HG03045 (cell line): ENCODE measurements around the gene PYGB.

ENCODE experiments used
- ATAC-seq: cut with Tn5 transposase; IDR thresholded peaks from one replicate; pipeline ENCODE4 v1.9.1; 2021; ENCODE audit warnings: mild to moderate bottlenecking, moderate library complexity; ENCODE audit not compliant: unreplicated experiment

PYGB gene

DNA sequence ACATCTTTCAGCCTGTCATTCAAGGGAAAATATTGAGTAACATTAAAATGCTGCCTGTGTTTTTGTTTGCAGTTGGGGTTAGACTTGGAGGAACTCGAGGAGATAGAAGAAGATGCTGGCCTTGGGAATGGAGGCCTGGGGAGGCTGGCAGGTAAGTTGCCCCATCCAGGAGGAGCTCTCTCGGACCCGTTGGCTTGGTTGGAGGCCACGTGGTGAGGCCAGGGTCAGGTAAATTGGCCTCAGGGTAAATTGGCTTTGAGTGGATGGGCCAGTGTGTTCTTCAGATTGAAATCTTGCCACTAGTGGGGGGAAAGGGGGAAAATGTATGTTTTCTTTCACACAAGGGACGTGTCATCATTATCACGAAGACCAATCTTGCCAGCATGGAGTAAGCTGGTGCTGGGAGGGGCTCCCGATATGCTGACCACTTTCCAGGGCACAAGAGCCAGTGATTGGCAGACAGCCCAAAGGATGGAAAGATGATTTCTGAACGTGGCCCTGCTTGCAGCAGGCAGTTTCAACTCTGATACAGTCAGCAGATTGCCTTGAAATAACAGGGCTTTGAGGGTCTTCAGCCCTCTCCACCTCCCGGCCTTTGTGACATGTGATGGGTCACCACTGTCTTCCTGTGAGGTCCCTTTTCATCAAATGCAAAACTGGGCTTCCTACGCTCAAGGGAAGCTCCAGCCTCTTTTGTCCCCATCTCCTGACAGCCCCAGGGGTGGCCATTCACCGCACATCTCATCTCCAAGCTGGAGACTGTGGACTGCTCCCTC lies 21.4 kb downstream of the PYGB start:
- no peak for ATAC-seq

DNA sequence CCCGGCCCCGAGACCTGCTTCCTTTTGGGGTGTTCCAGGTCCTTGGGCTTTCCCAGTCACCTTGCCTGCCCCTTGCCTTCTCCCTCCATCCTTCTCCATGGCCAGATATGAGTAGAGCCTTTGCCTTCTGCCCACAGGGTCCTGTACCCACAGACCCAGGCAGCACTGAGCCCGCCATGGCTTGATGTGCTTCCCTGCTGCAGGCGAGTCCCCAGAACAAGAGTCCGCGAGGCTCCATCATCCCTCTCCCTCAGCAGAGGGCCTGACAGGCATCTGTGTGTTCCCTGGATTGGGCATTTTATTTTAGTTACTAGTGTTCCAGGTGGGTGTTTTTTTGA lies 21.9 kb downstream of the PYGB start:
- no peak for ATAC-seq

DNA sequence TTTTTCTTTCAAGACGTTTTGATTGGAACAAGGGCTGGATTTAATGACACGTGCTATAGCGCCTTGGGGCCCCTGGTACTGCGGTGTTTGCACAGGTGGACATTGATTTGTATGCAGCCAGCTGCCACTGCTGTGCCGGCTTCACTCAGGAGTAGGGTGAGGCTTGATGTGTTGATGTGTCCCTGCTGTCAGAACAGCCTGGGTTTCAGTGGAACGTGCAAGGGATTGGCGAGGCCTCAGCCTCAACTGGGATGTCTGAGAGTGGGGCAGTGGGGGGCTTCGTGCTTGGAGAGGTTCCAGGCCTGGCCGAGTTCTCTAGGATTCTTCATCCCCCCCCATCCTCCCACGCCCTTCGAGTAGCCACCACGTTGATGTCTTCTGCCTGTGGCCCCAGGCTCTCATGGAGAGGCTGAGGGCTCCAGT lies 23.0 kb downstream of the PYGB start:
- no peak for ATAC-seq

DNA sequence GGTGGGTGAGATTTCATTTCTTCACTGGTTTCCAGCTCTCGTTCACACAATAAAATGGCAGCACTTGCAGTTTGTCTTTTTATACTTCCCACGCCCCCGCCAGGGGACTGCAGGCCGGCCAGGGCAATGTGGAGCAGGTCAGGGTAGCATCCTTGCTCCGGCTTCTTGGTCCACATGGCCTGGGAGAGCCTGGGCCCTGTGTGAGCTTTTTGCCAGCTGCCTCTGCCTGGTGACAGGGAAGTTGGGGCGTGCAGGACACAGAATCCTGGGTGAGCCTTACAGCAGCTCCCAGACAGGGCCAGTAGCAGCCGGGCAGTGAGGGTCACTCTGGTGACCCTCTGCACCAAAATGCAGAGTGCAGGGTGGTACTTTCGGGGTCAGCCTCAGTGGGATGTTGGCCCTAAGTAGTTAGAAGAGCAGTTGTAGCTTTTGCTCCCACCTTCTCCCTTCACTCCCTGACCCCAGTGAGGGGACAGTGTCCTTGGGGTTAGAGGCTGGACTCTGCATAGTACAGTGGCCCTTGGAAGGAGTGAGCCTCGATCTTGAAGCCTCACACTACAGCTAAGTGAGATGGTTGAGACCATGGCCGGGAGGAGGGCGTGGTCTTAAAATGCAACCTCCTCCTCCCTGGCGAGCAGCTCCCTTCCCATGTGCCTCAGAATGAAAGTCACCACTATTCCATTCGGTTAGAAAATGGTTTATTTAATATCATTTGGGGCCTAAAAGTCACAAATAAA lies 23.8 kb downstream of the PYGB start:
- ATAC-seq: no peak

DNA sequence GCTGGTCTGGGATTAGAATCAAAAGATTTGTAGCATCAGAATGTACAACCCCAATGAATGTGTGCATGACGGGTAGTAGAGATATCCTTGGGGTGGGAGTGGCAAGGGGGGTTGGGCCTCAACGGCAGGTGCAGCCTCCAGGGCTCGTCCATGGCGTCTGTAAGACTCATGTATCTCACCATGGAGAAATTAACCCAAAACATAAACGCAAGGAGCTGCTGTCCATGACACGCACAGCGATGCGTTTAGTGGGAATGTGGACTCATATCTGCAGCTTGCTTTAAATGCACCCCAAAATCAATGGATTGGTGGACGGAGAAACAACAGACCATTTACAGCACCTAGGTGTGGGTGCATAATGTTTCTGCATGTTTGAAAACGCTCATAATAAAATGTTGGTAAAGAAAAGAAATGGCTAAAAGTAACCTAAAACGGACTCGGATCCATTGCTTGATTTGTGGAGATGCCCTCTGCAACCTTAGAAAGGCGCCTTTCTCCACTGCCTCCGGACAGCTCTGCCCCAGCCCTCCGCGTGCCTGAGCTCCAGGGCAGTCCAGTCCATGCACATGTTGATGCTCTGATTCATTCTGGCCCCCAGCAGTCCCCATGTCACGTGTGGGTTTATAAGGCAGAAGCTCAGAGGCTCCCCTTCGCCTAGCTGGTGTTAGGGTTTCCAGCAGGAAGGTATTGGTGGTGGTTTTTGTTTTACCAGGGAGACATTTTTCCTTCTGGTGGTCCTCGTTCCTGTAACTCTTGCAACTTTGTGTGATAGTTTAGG lies 24.5 kb downstream of the PYGB start:
- no peak for ATAC-seq

DNA sequence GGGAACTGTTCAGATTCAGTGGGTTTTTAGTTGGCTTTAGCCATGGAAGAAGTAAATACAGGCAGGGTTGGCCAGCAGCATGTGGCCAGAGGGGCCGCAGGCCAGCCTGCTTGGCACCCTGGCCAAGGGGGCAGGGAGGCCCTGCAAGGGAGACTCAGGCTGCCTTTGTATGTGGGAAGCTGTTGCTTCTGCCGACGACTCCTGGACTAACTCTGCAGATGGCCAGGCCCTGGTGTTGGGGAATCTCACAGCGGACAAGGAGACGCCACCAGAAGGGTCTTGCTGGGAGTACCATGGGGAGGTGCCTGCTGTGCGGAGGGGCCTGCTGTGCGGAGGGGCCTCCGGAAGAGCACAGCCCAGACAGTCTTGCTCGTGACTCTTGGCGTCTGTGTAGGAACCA lies 25.2 kb downstream of the PYGB start:
- ATAC-seq: no peak

DNA sequence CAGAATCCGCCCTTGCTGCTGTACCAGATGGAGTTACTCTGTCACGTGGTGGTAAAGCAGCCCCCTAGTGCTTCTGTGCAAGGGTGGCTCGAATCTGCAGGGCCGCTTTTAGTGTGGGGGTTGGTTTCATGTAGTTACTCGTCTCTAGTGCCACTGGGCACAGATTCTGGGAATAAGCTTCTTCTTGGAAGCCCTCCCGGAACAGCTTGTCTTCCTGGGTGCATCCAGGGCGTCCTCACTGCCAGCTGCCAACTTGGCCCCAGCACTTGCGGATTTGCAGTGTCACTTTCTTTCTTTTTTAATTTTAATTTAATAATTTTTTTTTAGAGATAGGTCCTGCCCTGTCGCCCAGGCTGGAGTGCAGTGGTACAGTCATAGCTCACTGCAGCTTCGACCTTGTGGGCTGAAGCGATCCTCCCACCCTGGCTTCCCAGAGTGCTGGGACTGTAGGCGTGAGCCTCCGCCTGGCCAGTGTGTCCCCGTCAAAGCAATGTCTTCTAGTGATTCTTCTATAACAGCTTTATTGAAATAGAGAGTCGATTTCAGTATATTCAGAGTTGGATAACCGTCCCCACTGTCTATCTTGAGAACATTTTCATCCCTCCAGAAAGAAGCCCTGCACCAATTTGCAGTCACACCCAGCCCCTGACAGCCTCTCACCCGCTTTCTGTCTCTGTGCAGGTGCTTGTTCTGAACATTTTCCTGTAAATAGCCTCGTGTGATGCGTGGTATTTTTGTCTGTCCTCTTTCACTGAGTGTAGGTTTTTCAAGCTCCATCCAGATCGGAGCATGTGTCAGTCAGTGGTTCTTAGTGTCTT lies 25.9 kb downstream of the PYGB start:
- no peak for ATAC-seq

DNA sequence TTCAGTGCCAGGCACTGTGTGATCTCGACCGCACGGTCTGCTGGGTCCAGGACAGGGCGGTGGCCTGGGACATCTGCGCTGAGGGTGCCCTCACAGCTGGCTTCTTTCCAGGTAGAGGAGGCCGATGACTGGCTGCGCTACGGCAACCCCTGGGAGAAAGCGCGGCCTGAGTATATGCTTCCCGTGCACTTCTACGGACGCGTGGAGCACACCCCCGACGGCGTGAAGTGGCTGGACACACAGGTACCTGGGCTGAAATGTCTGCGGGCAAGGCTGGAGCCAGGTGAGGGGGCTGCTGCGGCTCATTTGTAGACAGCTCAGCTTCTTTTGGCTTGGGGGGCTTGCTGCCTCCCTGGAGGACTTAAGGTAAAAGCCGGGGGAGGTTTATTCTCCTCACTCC lies 26.6 kb downstream of the PYGB start:
- ATAC-seq: no peak

DNA sequence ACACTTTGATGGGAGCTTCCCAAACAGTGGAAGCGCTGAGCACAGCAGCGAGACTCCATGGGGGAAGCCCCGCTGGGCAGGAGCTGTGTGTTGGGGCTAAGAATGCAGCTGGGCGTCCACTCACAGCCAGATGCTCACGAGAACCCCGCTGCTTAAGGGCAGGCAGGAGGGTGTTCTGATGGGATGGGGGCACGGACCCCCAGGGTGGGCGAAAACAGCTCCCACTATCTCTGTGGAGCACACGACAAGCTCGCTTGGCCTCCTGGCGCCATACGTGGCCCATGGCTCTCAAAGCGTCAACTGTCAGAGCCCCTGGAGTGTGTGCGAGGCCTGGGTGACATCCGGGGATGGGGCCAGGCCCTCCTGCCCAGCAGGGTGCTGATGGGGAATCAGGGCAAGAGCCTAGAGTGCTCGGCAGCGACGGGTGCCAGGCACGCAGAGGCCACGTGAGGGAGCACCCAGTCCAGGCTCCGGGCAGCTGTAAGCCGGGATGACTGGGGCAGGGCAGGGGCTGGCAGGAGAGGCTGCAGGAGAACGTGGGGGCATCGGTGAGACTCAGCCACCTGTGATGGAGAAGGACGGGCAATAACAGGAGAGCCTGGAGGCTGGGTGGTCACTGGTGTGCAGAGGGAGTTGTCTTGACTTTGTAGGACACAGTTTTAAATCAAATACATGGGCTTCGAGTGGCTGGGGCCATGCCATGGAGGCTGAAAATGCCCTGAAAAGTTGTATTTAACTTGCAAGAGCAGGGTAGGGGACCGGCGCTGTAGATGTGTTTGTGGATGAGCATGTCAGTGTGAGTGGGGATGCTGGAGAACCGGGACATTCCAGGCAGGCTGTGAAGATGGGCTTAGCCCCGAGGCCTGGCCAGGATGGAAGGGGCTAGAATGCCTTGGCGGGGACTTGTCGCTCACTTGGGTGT lies 27.3 kb downstream of the PYGB start:
- no peak for ATAC-seq

DNA sequence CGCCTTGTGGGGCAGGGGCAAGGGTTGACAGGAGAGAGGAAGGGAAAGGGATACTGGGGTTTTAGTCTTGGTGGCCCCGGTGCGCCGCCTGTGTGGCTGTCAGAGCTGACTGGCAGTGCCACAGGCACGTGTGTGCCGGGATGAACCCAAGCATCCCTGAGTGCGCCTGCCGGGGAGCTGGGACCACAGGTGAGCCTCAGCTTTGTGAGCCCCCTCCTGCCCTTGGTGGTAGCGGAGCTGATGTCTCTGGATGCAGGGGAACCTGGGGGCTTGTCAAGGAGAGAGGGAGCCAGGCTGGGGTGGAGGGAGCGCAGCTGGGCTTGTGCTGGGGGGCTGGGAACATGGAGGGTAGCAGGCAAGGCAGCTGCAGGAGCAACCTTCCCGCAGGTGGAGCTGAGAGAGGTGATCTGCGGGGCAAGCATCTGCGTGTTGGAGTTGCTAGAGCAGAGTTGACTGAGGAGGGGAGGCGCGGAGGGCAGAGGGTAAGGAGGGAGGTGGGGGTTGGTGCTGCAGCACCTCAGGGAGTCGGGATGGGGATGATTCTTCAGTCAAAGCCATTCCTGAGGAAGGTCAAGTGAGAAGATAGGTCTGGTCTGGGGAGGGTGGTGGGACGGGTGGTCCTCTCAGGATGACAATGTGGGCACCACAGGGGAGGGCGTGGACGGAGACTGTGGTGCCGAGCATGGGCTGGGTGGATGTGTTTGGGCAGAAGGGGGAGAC lies 28.1 kb downstream of the PYGB start:
- no peak for ATAC-seq

DNA sequence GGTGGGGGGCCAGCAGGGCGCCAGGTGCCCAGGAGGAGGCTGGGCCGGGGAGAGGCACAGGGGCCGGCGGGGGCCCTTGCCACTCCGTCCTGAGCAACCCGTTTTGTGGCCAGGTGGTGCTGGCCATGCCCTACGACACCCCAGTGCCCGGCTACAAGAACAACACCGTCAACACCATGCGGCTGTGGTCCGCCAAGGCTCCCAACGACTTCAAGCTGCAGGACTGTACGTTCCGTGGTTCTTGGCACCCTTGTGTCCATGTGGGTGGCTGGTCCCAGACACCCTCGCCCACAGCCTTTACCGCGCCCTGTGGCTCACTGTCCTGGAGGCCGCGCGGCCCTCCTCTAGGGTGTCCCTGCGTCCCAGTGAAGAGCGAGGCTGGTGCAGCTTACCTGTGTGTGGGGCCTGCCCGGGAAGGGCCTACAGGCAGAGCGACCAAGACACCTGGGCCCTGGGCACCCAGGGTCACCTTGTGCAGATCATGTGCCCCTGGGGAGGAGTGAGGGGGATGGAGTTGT lies 28.7 kb downstream of the PYGB start:
- no peak for ATAC-seq

DNA sequence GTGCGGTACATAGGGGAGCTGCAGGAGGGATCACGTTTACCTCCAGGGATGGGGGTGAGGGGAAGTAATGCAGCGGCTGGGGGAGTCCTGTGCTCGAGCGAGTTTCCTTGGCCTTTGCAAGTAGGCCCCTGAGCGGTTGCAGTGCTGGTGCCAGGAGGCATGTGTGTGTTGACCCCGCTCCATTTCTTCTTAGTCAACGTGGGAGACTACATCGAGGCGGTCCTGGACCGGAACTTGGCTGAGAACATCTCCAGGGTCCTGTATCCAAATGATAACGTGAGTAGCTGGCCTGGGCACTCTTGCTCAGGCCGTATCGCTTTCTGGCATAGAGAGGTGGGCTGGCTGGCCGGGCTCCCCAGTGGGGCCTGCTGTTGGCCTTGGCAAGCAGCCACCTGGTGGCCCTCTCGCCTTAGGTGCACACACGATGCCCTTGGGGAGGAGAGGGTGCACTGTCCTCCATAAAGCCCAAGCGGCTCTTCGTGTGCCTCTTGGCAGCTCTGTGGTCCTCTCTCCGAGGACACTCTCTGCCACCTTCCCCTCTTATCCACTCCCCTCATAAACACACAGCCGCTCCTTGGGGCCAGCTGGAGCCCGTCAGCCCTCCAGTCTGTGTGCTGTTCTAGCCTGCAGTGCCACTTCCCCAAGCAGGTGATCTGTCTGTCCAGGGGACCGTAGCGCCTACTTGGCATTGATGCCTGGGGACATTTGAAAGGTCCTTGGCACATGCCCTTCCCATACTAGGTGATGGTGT lies 29.3 kb downstream of the PYGB start:
- ATAC-seq: no peak

DNA sequence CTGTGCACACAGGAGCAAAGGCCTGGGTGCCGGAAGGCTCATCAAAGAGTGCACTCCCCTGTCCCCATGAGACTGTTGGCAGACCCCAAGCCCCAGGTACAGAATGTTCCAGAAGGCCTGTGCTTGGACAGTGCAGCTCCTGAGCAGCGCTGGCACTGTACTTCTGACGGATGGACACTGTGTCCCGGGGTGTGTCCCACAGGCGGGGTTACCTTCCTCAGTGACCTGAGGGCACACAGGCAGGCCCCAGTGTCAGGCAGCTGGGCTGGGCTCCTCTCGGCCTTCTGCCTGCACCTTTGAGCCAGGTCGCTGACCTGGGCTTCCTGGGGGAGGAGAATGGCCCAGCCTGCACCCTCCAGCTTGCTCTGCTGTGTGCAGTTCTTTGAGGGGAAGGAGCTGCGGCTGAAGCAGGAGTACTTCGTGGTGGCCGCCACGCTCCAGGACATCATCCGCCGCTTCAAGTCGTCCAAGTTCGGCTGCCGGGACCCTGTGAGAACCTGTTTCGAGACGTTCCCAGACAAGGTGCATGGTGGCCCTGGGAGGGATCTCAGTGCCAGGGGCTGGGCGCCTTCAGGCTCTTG lies 30.1 kb downstream of the PYGB start:
- no peak for ATAC-seq

DNA sequence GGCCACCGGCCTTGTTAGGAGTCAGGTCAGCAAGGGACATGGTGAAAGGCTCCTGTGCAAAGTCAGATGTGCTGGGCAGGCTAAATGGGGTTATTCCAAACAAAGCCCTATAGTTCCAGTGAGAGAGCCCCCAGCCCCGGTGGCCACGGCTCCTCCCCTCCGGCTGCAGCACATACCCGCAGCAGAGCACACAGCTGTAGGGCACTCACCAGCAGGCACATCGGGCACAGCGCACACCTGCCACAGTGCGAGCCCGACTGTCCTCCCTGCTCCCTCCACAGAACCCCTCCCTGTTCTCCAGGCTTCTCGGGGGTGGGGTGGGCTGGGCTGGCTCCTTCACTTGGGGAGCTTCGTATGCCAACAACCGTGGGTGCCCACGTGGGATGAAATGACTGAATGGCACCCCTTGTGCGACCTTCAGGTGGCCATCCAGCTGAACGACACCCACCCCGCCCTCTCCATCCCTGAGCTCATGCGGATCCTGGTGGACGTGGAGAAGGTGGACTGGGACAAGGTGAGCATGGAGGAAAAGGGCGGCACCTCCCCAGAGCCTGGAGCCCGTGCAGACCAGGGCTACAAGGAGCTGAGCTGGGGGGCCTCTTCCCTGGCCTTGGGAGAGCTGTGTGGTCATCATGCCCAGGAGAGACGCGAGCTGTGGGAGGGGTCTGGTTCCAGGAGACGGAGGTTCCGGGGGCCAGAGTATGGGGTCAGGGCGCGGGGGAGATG lies 30.9 kb downstream of the PYGB start:
- ATAC-seq: no peak

DNA sequence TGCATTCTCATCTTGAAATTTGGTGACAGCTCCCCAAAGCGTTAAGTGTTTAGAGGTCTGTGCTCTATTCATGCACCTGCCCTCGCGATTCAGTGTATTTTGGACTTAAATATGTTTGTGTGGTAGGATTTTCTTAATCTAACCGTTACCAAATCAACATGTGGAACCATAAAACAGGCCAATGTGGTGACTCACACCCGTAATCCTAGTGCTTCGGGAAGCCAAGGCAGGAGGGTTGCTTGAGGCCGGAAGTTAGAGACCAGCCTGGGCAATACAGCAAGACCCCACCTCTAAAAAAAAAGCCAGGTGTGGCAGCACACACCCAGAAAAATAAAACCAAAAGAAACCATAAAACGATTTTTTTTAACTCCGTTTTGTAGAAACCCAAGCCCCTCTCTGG lies 31.5 kb downstream of the PYGB start:
- ATAC-seq: no peak

DNA sequence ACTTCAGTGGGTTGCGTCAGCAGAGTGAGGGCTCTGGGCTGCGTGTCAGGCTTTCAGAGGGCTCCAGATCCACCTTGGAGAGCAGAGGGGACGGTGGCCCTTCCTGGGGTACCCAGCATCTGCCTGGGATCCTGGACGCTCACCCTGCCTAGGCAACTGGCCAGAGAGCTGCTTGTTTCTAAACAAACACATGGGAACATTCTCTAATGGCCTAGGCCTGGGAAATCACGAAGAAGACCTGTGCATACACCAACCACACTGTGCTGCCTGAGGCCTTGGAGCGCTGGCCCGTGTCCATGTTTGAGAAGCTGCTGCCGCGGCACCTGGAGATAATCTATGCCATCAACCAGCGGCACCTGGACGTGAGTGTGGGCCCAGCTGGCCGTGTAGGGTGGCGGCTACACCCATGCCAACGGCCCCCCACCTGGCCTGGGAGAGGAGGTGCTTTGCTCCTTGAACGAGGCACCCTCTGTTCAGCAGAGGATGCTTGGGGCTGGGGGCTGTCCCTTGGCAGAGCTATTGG lies 32.2 kb downstream of the PYGB start:
- ATAC-seq: no peak
